Upper lobe of right lung (tissue), 1 donor: ENCODE measurements around the gene PEX12. TPM values are rescaled to one million over a fixed set of nuclear protein-coding genes. Genes with fewer than 3 reads are reported as not detected.

Experiments
- ATAC-seq: fragments of 200-7000 bp; cut with Tn5 transposase; one replicate; pipeline ENCODE4 v1.9.1; 2020; ENCODE audit warnings: mild to moderate bottlenecking, moderate library complexity
- DNase-seq: peaks from one replicate; pipeline ENCODE4 v3.0.0-alpha.2; 2020
- H3K27ac ChIP-seq: fragments of 200-600 bp; one replicate; pipeline ENCODE4 v1.8.0; 2022
- H3K27me3 ChIP-seq: fragments of 200-600 bp; one replicate; pipeline ENCODE4 v1.8.0; 2022; ENCODE audit warnings: mild to moderate bottlenecking
- H3K36me3 ChIP-seq: fragments of 200-600 bp; one replicate; pipeline ENCODE4 v1.8.0; 2022
- H3K4me1 ChIP-seq: fragments of 200-600 bp; one replicate; pipeline ENCODE4 v1.8.0; 2022
- H3K4me3 ChIP-seq: fragments of 200-600 bp; one replicate; pipeline ENCODE4 v1.8.0; 2022; ENCODE audit warnings: mild to moderate bottlenecking
- H3K9me3 ChIP-seq: fragments of 200-600 bp; one replicate; pipeline ENCODE4 v1.8.0; 2022
- intact Hi-C: fragments of 100-400 bp; cut with DNase I; formaldehyde crosslinking; loops from one replicate; pipeline ENCODE4 v1.11.0; 2022
- total RNA-seq: library from RNA; stranded (reverse); fragmentation: NEBNext Ultra II Directional; extraction: Animal tissue kit (Norgen Biotek cat#: 25700); gene quantifications from one replicate; pipeline ENCODE4 v1.2.1, GENCODE V29; 2021
- TF ChIP-seq, protein P1 (sequence below): fragments of 200-600 bp; IDR thresholded peaks from one replicate; pipeline ENCODE4 v1.8.0; 2022; ENCODE audit warnings: antibody characterized with exemption
- donor health status: DM: no; HTN: yes; CAD: no; lungs with severe emphysema.

Gene PEX12
- total RNA-seq, 1 donor from 2014 or later, result 4.7 TPM

DNA sequence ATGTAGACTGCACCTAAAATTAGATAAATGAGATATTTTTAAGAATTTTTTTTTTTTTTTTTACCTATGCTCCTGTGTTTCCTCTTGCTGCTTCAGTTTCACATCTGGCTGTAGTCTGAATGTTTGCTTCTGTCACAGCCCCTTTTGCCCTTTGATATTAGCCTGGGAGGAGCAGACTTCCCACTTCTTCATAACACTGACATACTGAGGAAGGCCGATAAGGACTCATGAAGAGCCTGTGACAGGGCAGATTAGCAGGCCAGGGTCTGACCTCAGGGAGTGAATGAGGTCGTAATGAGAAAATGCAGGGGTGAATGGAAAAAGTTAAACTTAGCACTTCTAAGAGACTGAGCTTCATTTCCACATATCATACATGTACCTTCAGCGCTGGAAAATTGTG is 17.7 kb downstream of the PEX12 start, which contains the start of gene SLFN14:
TSS of gene SLFN14 (minus strand) at position 117 of the 400 bp plus-strand sequence. CDS start 2,757 bp downstream, outside the sequence.
- DNase-seq, result no peak
- Histone ChIP-seq H3K4me3 (no peak within 1 kb of the TSS), H3K4me1 (no peaks in the 10 kb centered on the region), H3K27me3 (no peaks in the 10 kb centered on the region), H3K36me3 (no peaks in the 10 kb centered on the region), H3K27ac (no peak within 1 kb of the TSS), H3K9me3 (no peaks in the 10 kb centered on the region)
- TF ChIP-seq, protein P1, sequence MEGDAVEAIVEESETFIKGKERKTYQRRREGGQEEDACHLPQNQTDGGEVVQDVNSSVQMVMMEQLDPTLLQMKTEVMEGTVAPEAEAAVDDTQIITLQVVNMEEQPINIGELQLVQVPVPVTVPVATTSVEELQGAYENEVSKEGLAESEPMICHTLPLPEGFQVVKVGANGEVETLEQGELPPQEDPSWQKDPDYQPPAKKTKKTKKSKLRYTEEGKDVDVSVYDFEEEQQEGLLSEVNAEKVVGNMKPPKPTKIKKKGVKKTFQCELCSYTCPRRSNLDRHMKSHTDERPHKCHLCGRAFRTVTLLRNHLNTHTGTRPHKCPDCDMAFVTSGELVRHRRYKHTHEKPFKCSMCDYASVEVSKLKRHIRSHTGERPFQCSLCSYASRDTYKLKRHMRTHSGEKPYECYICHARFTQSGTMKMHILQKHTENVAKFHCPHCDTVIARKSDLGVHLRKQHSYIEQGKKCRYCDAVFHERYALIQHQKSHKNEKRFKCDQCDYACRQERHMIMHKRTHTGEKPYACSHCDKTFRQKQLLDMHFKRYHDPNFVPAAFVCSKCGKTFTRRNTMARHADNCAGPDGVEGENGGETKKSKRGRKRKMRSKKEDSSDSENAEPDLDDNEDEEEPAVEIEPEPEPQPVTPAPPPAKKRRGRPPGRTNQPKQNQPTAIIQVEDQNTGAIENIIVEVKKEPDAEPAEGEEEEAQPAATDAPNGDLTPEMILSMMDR, result no peak
- intact Hi-C loops, result no loop called here
- ATAC-seq, result peak; percentile 43

DNA sequence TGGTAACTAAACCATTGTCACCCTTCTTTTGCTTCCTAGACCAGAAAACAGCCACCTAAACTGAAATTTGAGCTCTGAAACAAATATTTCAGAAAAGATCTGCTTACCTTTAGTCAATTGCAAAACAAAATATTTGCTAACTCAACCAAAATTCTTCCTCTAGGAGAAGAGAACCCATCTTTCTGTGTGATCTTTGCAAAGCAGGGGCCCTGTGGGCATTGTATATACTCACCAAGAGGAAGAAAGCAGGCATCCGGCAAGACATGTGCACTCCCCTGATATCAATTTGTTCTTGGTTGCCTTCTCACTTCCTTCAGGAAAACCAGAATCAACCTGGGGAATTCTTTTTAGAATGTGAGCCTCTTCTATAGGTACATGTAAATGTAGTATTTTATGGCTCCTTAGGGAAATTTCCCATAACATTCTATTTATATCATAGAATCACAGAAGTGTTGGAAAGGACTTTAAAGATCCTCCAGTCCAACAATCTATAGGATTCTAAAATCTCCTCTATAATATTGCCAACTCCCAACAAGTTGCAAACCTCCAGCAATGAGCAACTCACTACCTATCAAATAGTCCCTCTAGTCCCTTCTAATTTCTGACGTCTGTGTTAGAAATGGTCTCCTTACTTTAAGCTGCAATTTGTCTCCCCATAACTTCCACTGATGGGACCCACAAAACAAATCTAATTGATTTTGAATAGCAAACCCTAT is 18.7 kb downstream of the PEX12 start:
- DNase-seq (no peak), ATAC-seq (no peak)
- intact Hi-C loops, result no loop called here
- TF ChIP-seq, protein P1, result no peak
- no peaks in the 10 kb centered on the region for H3K9me3 ChIP-seq
- H3K36me3 ChIP-seq, result no peaks in the 10 kb centered on the region
- H3K4me1 ChIP-seq, result no peaks in the 10 kb centered on the region
- H3K4me3 ChIP-seq, result no peak overlapping the region
- H3K27me3 ChIP-seq, result no peaks in the 10 kb centered on the region
- H3K27ac ChIP-seq, result no peak overlapping the region

GRCh38 chr17:35557353-35557752 is 21.0 kb downstream of the PEX12 start:
- no peaks in the 10 kb centered on the region for H3K9me3 ChIP-seq
- intact Hi-C loops, result no loop called here
- H3K4me1 ChIP-seq, result no peaks in the 10 kb centered on the region
- DNase-seq, result no peak
- no peak overlapping the region for H3K27ac ChIP-seq
- TF ChIP-seq, protein P1, result no peak
- no peak overlapping the region for H3K4me3 ChIP-seq
- H3K27me3 ChIP-seq, result no peaks in the 10 kb centered on the region
- H3K36me3 ChIP-seq, result no peaks in the 10 kb centered on the region
- no peak for ATAC-seq

DNA sequence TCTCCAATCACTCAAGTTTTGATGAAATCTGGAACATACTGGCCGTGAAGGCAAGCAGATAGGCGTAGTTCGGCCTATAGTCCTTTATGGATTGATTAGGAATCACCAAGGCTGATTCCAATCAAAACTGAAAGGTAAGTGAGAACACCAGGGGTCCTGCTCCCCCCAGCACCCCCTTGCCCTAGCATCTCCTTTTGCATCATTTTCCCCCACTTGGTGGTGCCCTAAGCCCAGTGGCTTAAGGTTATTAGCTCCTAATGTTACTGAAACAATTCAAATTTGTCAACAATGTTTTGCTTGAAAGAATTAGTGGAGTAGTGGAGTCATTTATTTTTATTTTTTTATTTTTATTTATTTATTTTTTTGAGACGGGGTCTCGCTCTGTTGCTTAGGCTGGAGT is 22.7 kb downstream of the PEX12 start:
- no peak for DNase-seq
- no peak overlapping the region for H3K4me3 ChIP-seq
- H3K4me1 ChIP-seq, result no peaks in the 10 kb centered on the region
- no peak overlapping the region for H3K27ac ChIP-seq
- ATAC-seq, result no peak
- intact Hi-C loops, result no loop called here
- H3K36me3 ChIP-seq, result no peaks in the 10 kb centered on the region
- no peaks in the 10 kb centered on the region for H3K27me3 ChIP-seq
- H3K9me3 ChIP-seq, result no peaks in the 10 kb centered on the region
- TF ChIP-seq, protein P1, result peak; percentile 14

DNA sequence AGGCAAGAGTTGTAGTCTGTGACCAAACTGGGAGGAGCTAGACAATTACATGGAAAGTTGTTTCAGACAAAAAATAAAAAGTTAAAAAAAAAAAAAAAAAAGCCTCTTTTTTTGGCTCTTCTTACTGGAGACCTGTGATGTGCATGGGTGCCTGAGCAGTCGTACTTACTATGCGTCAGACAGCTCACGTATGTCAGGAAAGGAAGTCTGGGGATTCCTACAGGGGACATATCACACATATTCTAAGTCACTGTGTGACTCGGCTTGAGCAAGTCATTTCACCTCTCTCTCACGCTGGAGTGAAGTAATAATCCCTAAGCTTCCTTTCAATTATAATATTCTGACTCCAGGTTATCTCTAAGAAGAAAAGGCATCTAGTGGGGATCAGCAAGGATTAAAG is 23.7 kb downstream of the PEX12 start:
- Histone ChIP-seq H3K27ac (no peak overlapping the region), H3K4me3 (no peak overlapping the region), H3K4me1 (no peaks in the 10 kb centered on the region), H3K27me3 (no peaks in the 10 kb centered on the region), H3K36me3 (no peaks in the 10 kb centered on the region), H3K9me3 (no peaks in the 10 kb centered on the region)
- intact Hi-C loops, result no loop called here
- TF ChIP-seq, protein P1, result no peak
- DNase-seq (no peak), ATAC-seq (no peak)

DNA sequence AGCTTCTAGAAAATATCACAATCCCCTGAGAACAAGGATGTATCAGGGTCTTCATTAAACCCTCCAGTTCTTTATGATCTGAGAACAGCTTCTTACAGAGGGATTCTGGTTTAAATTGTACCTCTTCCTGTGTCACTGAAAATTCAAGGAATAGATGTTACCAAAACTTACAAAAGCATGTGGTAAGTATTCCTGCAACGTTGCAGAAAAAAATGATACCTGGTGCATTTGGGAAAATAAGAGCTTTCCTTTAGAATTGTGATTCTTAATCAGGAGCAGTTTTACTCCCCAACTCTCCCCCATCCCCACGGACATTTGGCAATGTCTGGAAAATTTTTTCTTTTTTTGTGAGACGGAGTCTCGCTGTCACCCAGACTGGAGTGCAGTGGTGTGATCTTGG is 25.1 kb downstream of the PEX12 start:
- no peak overlapping the region for H3K27ac ChIP-seq
- H3K4me1 ChIP-seq, result no peaks in the 10 kb centered on the region
- TF ChIP-seq, protein P1, result no peak
- intact Hi-C loops, result no loop called here
- no peak overlapping the region for H3K4me3 ChIP-seq
- H3K27me3 ChIP-seq, result no peaks in the 10 kb centered on the region
- H3K9me3 ChIP-seq, result no peaks in the 10 kb centered on the region
- no peaks in the 10 kb centered on the region for H3K36me3 ChIP-seq
- no peak for DNase-seq
- no peak for ATAC-seq
